GM12878 (cell line): ENCODE results near the gene FFAR3. TPM values are rescaled to one million over a fixed set of nuclear protein-coding genes. Genes with fewer than 3 reads are reported as not detected.

Source experiments
- ATAC-seq: fragments of 200-7000 bp; cut with Tn5 transposase; 3 replicates; pipeline ENCODE4 v1.9.1; 2020; ENCODE audit warnings: mild to moderate bottlenecking, moderate library complexity
- BruUV-seq: library from RNA; stranded (reverse); fragments of 400-500 nt; replicated peaks from 2 replicates; lab custom pipeline; 2021; lab: Mats Ljungman, UMichigan
- CTCF ChIA-PET: fragments of 300-600 bp; sonication (Branson Sonifier 250); formaldehyde crosslinking; extraction: SDS; loops from one replicate; lab custom pipeline; 2021; ENCODE audit warnings: inconsistent platforms; lab: Yijun Ruan, JAX
- POLR2A ChIA-PET: fragments of 350-600 bp; formaldehyde crosslinking; extraction: SDS; loops from one replicate; lab custom pipeline; 2021; ENCODE audit warnings: inconsistent platforms; lab: Charles Lee
- RAD21 ChIA-PET: fragments of 300-600 bp; sonication (Branson Sonifier 250); formaldehyde crosslinking; loops from one replicate; lab custom pipeline; 2023; ENCODE audit warnings: antibody characterized with exemption; ENCODE audit not compliant: unreplicated experiment; lab: Charles Lee
- SMC1A ChIA-PET: fragments of 300-600 bp; sonication (Branson Sonifier 250); formaldehyde crosslinking; loops from one replicate; lab custom pipeline; 2023; ENCODE audit not compliant: unreplicated experiment, uncharacterized antibody; lab: Charles Lee
- DNase-seq: peaks from one replicate; pipeline ENCODE4 v3.0.0-alpha.2; 2011; ENCODE audit warnings: low read depth, low spot score
- FAIRE-seq: peaks from 3 replicates; lab custom pipeline; 2011; peaks lifted over from hg19 to GRCh38; lab: Jason Lieb, UNC
- H2AFZ ChIP-seq: 2 replicates; pipeline ENCODE4 v1.6.0; 2011; ENCODE audit warnings: low read depth, low read length, control low read depth; ENCODE audit not compliant: control insufficient read depth
- H3K27ac ChIP-seq: 2 replicates; pipeline ENCODE4 v1.5.1; 2011; ENCODE audit warnings: control low read depth; ENCODE audit not compliant: control insufficient read depth, insufficient read depth
- H3K27me3 ChIP-seq, 2 experiments: replicated peaks in 1 of 2; 2 replicates each; pipeline versions ENCODE4 v1.6.0 to v1.6.1; 2011; ENCODE audit warnings: low read length in 1 of 2; ENCODE audit not compliant: control insufficient read depth in 2 of 2, insufficient read depth in 2 of 2
- H3K36me3 ChIP-seq, 2 experiments: 2 replicates each; pipeline ENCODE4 v1.5.1; 2011; ENCODE audit warnings: low read length in 1 of 2; ENCODE audit not compliant: control insufficient read depth in 2 of 2, insufficient read depth in 2 of 2
- H3K4me1 ChIP-seq: 2 replicates; pipeline ENCODE4 v1.6.1; 2011; ENCODE audit warnings: mild to moderate bottlenecking, low read length, moderate library complexity, mixed read lengths; ENCODE audit not compliant: control insufficient read depth, insufficient read depth
- H3K4me2 ChIP-seq: 2 replicates; pipeline ENCODE4 v1.6.0; 2011; ENCODE audit warnings: control low read depth; ENCODE audit not compliant: control insufficient read depth, insufficient read depth
- H3K4me3 ChIP-seq: fragments of 200-600 bp; sonication (generic); 2 replicates; pipeline ENCODE4 v1.5.1; 2016
- H3K79me2 ChIP-seq: 2 replicates; pipeline ENCODE4 v1.6.0; 2011; ENCODE audit warnings: low read length; ENCODE audit not compliant: control insufficient read depth, insufficient read depth
- H3K9ac ChIP-seq: 2 replicates; pipeline ENCODE4 v1.8.0; 2011; ENCODE audit warnings: low read length, control low read depth, mixed read lengths; ENCODE audit not compliant: control insufficient read depth, insufficient read depth
- H3K9me3 ChIP-seq: replicated peaks from 3 replicates; pipeline ENCODE4 v1.5.1; 2011; ENCODE audit warnings: mild to moderate bottlenecking, low read length; ENCODE audit not compliant: control insufficient read depth, insufficient read depth
- H4K20me1 ChIP-seq: 2 replicates; pipeline ENCODE4 v1.6.0; 2011; ENCODE audit not compliant: control insufficient read depth, insufficient read depth
- ASH2L ChIP-seq: fragments of 300-600, 200-600 bp; sonication (generic); IDR thresholded peaks from 2 replicates; pipeline ENCODE4 v1.6.1; 2017; ENCODE audit warnings: low read depth, mild to moderate bottlenecking, borderline replicate concordance
- CBX3 ChIP-seq: fragments of 200-600 bp; sonication (generic); IDR thresholded peaks from 2 replicates; pipeline ENCODE4 v1.6.1; 2016; ENCODE audit warnings: low read depth, borderline replicate concordance
- E2F8 ChIP-seq: fragments of 450-650 bp; IDR thresholded peaks from 2 replicates; pipeline ENCODE4 v1.6.1; 2018; ENCODE audit warnings: mild to moderate bottlenecking, low read depth, moderate library complexity; ENCODE audit not compliant: partially characterized antibody
- KAT2A ChIP-seq: conservative IDR thresholded peaks from 2 replicates; pipeline ENCODE4 v1.6.1; 2011; ENCODE audit warnings: low read depth, low read length; ENCODE audit not compliant: control insufficient read depth
- NFXL1 ChIP-seq: fragments of 450-650 bp; IDR thresholded peaks from 2 replicates; pipeline ENCODE4 v1.6.1; 2017; ENCODE audit warnings: antibody characterized with exemption, mild to moderate bottlenecking, borderline replicate concordance
- PBX3 ChIP-seq: IDR thresholded peaks from 2 replicates; pipeline ENCODE4 v1.6.1; 2011; ENCODE audit warnings: mild to moderate bottlenecking, low read depth, low read length, moderate library complexity; ENCODE audit not compliant: insufficient replicate concordance
- PRDM15 ChIP-seq: fragments of 450-650 bp; formaldehyde crosslinking; IDR thresholded peaks from 2 replicates; pipeline ENCODE4 v1.4.0; 2020; ENCODE audit warnings: mild to moderate bottlenecking, moderate library complexity
- RAD21 ChIP-seq: IDR thresholded peaks from 2 replicates; pipeline ENCODE4 v1.6.1; 2011; ENCODE audit warnings: mild to moderate bottlenecking, low read depth, low read length, moderate library complexity; ENCODE audit not compliant: insufficient read depth
- ZNF622 ChIP-seq: fragments of 450-650 bp; IDR thresholded peaks from 2 replicates; pipeline ENCODE4 v1.6.1; 2017; ENCODE audit warnings: mild to moderate bottlenecking, inconsistent platforms
- WGBS: methylation state at CpG from one replicate; pipeline ENCODE4 v1.1.6; 2016; ENCODE audit warnings: low lambda C conversion rate; ENCODE audit not compliant: insufficient replicate concordance, insufficient coverage; ENCODE audit errors: missing lambda C conversion rate; 5-methylcytosine and 5-hydroxymethylcytosine counted together
- in situ Hi-C: fragments of 300-500 bp; cut with MboI; formaldehyde crosslinking; loops from 9 replicates; pipeline ENCODE4 v1.14.3; 2018; ENCODE audit warnings: mixed read lengths
- intact Hi-C: fragments of 100-400 bp; cut with micrococcal nuclease; formaldehyde crosslinking; loops from one replicate; pipeline ENCODE4 v1.14.2; 2022; ENCODE audit not compliant: unreplicated experiment
- polyA plus RNA-seq, 11 experiments: library from polyadenylated mRNA; depleted of rRNA in 4 of 11; unstranded in 6 of 11; stranded (reverse) in 5 of 11; fragments of >200 nt; fragmentation: Nextera tagmentation in 4 of 11; fragmentation: Illumina TruSeq in 1 of 11; extraction: Ambion mirVana in 4 of 11; extraction: Trizol in 1 of 11; gene quantifications; 1 replicate in 1 of 11; 2 replicates in 10 of 11; pipeline versions ENCODE4 v1.2.1 to v1.2.3, GENCODE V29; 2011 to 2016; ENCODE audit warnings: inconsistent platforms in 2 of 11, missing spikeins in 2 of 11, low read depth in 1 of 11
- total RNA-seq, 4 experiments: library from RNA; depleted of rRNA in 3 of 4; stranded (reverse); fragments of >200 nt in 3 of 4; fragmentation: Illumina TruSeq in 1 of 4; extraction: Trizol in 1 of 4; gene quantifications; 2 replicates each; pipeline versions ENCODE4 v1.2.1 to v1.2.3, GENCODE V29; 2013 to 2021

The FFAR3 gene
- total and polyA plus RNA-seq, 10 of the 15 experiments (the other 5 are each of a cell fraction or from before 2014, with no cell fraction given): 0.15 to 0.18 TPM; not detected in 8

- TF ChIP-seq PRDM15 (CRISPR knock-in tag): no peak
- TF ChIP-seq PBX3: no peak
Observed at GRCh38 chr19:35313587-35313986, 44.7 kb upstream of the FFAR3 start (continued).

- in situ Hi-C loops: no loop called here
- H3K27me3 ChIP-seq: no peaks in the 10 kb centered on the region
- intact Hi-C loops: no loop called here
- ATAC-seq: no peak
- H3K9ac ChIP-seq: no peak overlapping the region
- BruUV-seq: no TSS peak
- no peak for DNase-seq
- POLR2A ChIA-PET: interaction anchor here (0.7 to 1.2 kb wide), 3 partner anchors 40 to 194 kb away, joined by 3 to 4 read pairs (median 3); no protein-coding TSS in a partner anchor
- H3K79me2 ChIP-seq: no peaks in the 10 kb centered on the region
- SMC1A ChIA-PET: interaction anchor here (1.1 to 2.3 kb wide), 3 partner anchors 9 to 58 kb away, joined by 6 to 10 read pairs (median 9); no protein-coding TSS in a partner anchor
- no peaks in the 10 kb centered on the region for H3K9me3 ChIP-seq
- no peak overlapping the region for H3K4me2 ChIP-seq
- H3K4me1 ChIP-seq: peaks cover 5% of the 10 kb centered on the region
- no peaks in the 10 kb centered on the region for H4K20me1 ChIP-seq
- RAD21 ChIA-PET: interaction anchor here (0.6 to 1.7 kb wide), 3 partner anchors 18 to 378 kb away, joined by 3 to 5 read pairs (median 3); no protein-coding TSS in a partner anchor
- H3K4me3 ChIP-seq: no peak overlapping the region
- CTCF ChIA-PET: interaction anchor here (0.7 to 2.5 kb wide), 3 partner anchors 39 to 181 kb away, joined by 3 to 9 read pairs (median 4); no protein-coding TSS in a partner anchor
- no peak overlapping the region for H3K27ac ChIP-seq
- H3K36me3 ChIP-seq: no peaks in the 10 kb centered on the region; a peak in 1 of 4 replicates
- H2AFZ ChIP-seq: no peak overlapping the region
- 74% methylated on average over 8 of the region's 8 CpGs for WGBS
- no peak for FAIRE-seq
- no peak for TF ChIP-seq CBX3
- no peak for TF ChIP-seq ZNF622
- TF ChIP-seq RAD21: no peak
- no peak for TF ChIP-seq ASH2L
- TF ChIP-seq E2F8: no peak
- no peak for TF ChIP-seq KAT2A
- TF ChIP-seq NFXL1: no peak
- no peak for TF ChIP-seq PRDM15 (CRISPR knock-in tag)
Observed at GRCh38 chr19:35314031-35314430, 44.2 kb upstream of the FFAR3 start.
